Measurements from ENCODE around the gene PTPN2. TPM values are rescaled to one million over a fixed set of nuclear protein-coding genes. Genes with fewer than 3 reads are reported as not detected.

Gene PTPN2
- total RNA-seq, 4 donors from 2014 or later: 33.1 to 45.3 (median 37.7) TPM

DNA sequence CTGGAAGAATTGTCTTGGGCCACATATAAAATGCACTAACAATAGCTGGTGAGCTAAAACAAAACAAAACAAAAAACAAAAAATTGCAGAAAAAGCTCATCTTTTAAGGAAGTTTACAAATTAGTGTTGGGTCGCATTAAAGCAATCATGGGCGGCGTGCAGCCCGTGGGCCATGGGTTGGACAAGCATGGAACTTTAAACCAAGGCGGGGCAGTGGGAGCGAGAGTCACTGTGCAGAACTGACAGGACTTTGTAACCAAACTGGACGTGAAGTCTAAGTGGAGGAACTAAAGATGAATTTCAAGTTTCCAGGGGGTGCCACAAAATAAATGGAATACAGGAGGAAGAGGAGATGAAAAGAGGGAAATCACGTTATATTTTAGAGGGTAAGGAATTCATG is 100.5 kb downstream of the PTPN2 start:
- Histone ChIP-seq H3K27ac (no peak overlapping the region), H3K9me3 (no peaks in the 10 kb centered on the region), H3K27me3 (no peaks in the 10 kb centered on the region), H3K4me3 (replicated peaks in 1 of 3) (no peak overlapping the region), H3K36me3 (no peaks in the 10 kb centered on the region), H3K4me1 (no peaks in the 10 kb centered on the region)
- intact Hi-C loops (cut with DNase I): no loop called here
- TF ChIP-seq, protein P1, sequence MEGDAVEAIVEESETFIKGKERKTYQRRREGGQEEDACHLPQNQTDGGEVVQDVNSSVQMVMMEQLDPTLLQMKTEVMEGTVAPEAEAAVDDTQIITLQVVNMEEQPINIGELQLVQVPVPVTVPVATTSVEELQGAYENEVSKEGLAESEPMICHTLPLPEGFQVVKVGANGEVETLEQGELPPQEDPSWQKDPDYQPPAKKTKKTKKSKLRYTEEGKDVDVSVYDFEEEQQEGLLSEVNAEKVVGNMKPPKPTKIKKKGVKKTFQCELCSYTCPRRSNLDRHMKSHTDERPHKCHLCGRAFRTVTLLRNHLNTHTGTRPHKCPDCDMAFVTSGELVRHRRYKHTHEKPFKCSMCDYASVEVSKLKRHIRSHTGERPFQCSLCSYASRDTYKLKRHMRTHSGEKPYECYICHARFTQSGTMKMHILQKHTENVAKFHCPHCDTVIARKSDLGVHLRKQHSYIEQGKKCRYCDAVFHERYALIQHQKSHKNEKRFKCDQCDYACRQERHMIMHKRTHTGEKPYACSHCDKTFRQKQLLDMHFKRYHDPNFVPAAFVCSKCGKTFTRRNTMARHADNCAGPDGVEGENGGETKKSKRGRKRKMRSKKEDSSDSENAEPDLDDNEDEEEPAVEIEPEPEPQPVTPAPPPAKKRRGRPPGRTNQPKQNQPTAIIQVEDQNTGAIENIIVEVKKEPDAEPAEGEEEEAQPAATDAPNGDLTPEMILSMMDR (IDR thresholded peaks at IDR 0.05): no peak
- no peak for TF ChIP-seq POLR2A (IDR thresholded peaks at IDR 0.05)
- WGBS, 2 donors: 92 to 94% methylated on average over 8 of the region's 8 CpGs
- DNase-seq: no peak

DNA sequence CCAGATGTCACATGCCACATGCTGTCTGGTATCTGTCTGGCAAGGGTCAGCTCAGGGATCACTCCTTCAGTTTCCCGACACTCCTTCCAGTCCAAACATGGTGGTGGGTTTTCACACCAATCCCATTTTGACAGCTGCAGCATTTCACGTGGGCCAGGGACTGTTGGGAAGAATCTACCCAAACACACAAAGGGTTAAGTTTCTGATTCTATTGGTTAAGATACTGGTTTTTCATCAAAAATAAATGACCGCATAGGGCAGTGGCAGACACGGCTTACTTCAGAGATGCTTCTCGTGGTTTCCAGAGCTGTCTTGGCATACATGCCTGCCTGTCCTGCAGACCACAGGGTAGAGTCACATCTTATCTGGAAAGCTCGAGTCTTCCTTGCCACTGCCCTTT is 101.5 kb downstream of the PTPN2 start:
- 87 to 89% methylated on average over 6 of the region's 6 CpGs for WGBS, 2 donors
- no peaks in the 10 kb centered on the region for H3K27me3 ChIP-seq
- H3K36me3 ChIP-seq: no peaks in the 10 kb centered on the region
- TF ChIP-seq, protein P1 (IDR thresholded peaks at IDR 0.05): no peak
- no peak for TF ChIP-seq POLR2A (IDR thresholded peaks at IDR 0.05)
- no peak for DNase-seq
- intact Hi-C loops (cut with DNase I): no loop called here
- H3K27ac ChIP-seq: no peak overlapping the region
- H3K4me3 ChIP-seq (replicated peaks in 1 of 3): no peak overlapping the region
- no peaks in the 10 kb centered on the region for H3K4me1 ChIP-seq
- no peaks in the 10 kb centered on the region for H3K9me3 ChIP-seq

DNA sequence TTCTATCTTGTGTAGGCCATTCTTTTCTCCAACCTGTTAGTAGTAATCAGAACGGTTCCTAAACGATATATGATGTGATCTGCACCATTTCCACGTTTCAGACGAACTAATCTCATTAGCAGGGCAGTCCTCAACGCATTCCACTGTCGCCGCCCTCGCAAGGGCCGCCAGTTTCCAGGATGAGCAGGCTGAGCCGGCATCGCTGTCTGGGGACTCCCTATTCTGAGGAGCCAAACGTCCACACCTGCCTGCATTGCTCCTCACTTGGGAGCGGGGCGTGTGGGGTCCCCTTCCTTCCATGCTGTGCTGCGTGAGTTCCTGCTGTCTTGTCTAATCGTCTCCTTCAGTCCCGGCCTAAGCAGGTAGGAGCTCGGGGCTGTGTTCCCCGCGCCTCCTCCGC is 104.6 kb downstream of the PTPN2 start:
- TF ChIP-seq, protein P1 (IDR thresholded peaks at IDR 0.05): no peak
- no peak for TF ChIP-seq POLR2A (IDR thresholded peaks at IDR 0.05)
- 93 to 95% methylated on average over 21 of the region's 21 CpGs for WGBS, 2 donors
- H3K27me3 ChIP-seq: no peaks in the 10 kb centered on the region
- H3K9me3 ChIP-seq: no peaks in the 10 kb centered on the region
- no peaks in the 10 kb centered on the region for H3K36me3 ChIP-seq
- no peak overlapping the region for H3K27ac ChIP-seq
- intact Hi-C loops (cut with DNase I): no loop called here
- H3K4me1 ChIP-seq: no peaks in the 10 kb centered on the region
- DNase-seq: no peak
- no peak overlapping the region for H3K4me3 ChIP-seq (replicated peaks in 1 of 3)

DNA sequence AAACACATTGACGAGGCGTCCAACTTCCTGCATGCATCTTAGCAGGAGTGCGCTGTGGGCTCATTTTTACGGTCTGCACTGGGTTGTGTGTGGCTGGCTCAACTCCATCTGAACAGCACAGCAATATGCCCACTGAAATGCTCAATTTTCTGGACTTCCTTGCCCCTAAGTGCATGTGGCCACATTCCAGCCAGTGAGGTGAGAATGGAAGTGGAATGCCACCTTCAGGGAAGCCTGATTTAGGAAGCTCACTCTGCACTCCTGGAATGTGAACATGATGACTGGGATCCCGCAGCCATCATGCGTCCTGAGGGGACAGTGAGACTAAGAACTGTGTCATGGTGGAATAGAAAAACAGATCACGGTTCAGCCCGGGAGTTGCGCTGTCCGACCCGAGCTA is 105.0 kb downstream of the PTPN2 start:
- TF ChIP-seq POLR2A (IDR thresholded peaks at IDR 0.05): no peak
- TF ChIP-seq, protein P1 (IDR thresholded peaks at IDR 0.05): no peak
- Histone ChIP-seq H3K9me3 (no peaks in the 10 kb centered on the region), H3K36me3 (no peaks in the 10 kb centered on the region), H3K4me1 (no peaks in the 10 kb centered on the region), H3K27ac (no peak overlapping the region), H3K27me3 (no peaks in the 10 kb centered on the region), H3K4me3 (replicated peaks in 1 of 3) (no peak overlapping the region)
- 95 to 97% methylated on average over 11 of the region's 11 CpGs for WGBS, 2 donors
- no peak for DNase-seq
- intact Hi-C loops (cut with DNase I): no loop called here

DNA sequence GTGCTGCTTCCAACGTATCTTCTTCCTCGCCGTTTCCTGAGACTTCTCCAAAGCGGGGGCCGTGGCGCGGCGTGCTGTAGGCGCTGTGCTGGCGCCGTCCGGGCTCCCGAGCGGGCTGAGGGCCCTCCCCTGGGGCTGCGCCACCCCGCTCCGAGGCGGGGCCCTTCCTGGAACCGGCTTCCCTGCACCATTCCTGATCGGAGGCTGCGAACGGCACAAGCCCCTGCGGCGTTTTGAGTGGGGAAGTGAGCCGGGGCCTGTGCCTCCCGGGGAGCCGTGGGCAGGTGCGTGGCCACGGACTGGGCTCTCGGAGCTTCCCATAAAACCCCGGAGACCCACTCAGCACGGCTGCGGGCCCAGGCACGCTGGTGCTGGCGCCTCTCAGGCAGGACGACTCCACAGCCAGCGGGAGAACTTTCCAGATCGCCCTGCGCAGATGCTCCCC is 106.5 kb downstream of the PTPN2 start:
- Histone ChIP-seq H3K4me3 (replicated peaks in 1 of 3) (no peak overlapping the region), H3K9me3 (no peaks in the 10 kb centered on the region), H3K4me1 (no peaks in the 10 kb centered on the region), H3K27ac (no peak overlapping the region), H3K27me3 (no peaks in the 10 kb centered on the region), H3K36me3 (no peaks in the 10 kb centered on the region)
- DNase-seq: no peak
- 80 to 87% methylated on average over 20 to 27 of the region's 39 CpGs for WGBS, 2 donors
- intact Hi-C loops (cut with DNase I): no loop called here
- TF ChIP-seq, protein P1 (IDR thresholded peaks at IDR 0.05): no peak
- no peak for TF ChIP-seq POLR2A (IDR thresholded peaks at IDR 0.05)
